ENCODE results near the gene OCA2. TPM values are rescaled to one million over a fixed set of nuclear protein-coding genes. Genes with fewer than 3 reads are reported as not detected.

Gene OCA2
- total RNA-seq, 1 experiment from 2014 or later = 0.31 TPM

DNA sequence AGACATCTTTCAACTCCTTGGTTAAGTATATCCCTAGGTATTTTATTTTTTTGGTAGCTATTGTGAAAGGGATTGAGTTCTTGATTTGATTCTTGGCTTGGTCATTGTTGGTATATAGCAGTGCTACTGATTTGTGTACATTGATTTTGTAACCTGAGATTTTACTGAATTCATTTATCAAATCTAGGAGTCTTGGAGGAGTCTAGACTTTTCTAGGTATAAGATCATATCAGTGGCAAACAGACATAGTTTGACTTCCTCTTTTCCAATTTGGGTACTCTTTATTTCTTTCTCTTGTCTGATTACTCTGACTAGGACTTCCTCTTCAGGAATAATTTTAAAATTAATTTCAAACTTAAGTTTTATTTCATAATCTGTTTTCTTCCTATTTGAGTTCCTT, 125.2 kb downstream of the OCA2 start:
- H3K79me1 ChIP-seq (ENCODE audit: insufficient read depth, low read depth, low read length, poor library complexity, severe bottlenecking) = no peaks in the 10 kb centered on the region
- peaks cover 2% of the 10 kb centered on the region; the same call in 1 of the 2 replicates for H3K27me3 Mint-ChIP-seq (ENCODE audit: low read depth)
- no peak for DNase-seq

More for the DNA sequence above, 125.2 kb downstream of the OCA2 start:
- H2BK15ac ChIP-seq (ENCODE audit: low read depth, low read length) = no peak overlapping the region
- no peak overlapping the region for H3K27ac Mint-ChIP-seq
- no peak overlapping the region for H3K27ac ChIP-seq (ENCODE audit: insufficient read length, low read depth, low read length)
- no peaks in the 10 kb centered on the region for H3K9me3 ChIP-seq (ENCODE audit: control insufficient read depth, low read depth, low read length)
- no peak overlapping the region for H2AFZ ChIP-seq (ENCODE audit: low read length)
- no peaks in the 10 kb centered on the region for H4K20me1 ChIP-seq (ENCODE audit: control insufficient read depth, insufficient read depth, insufficient read length)
- no peak overlapping the region for H3K56ac ChIP-seq (ENCODE audit: insufficient read length, low read depth, low read length)
- no peak overlapping the region for H3K23ac ChIP-seq (ENCODE audit: insufficient read length, low read depth, low read length)
- H3K4me1 Mint-ChIP-seq = no peaks in the 10 kb centered on the region
- no peak overlapping the region for H2BK5ac ChIP-seq (ENCODE audit: insufficient read length, low read length)
- H2BK120ac ChIP-seq (ENCODE audit: low read depth, low read length, poor library complexity, severe bottlenecking) = no peak overlapping the region
- H3K4me3 Mint-ChIP-seq = no peak overlapping the region
- no peak overlapping the region for H4K8ac ChIP-seq (replicated peaks; ENCODE audit: insufficient read length, low read depth, low read length)
- H2AK5ac ChIP-seq (ENCODE audit: insufficient read length, low read length) = no peak overlapping the region
- no peak for TF ChIP-seq CTCF (conservative IDR thresholded peaks at IDR 0.05)
- peaks cover 0 to 2% of the 10 kb centered on the region in 2 experiments; a peak in 3 of 5 replicates for H3K9me3 Mint-ChIP-seq
- no peaks in the 10 kb centered on the region; a peak in 1 of 7 replicates for H3K36me3 Mint-ChIP-seq (ENCODE audit: insufficient read depth in 1 of 3, low read depth in 3 of 3)
- no peak overlapping the region for H4K5ac ChIP-seq (ENCODE audit: insufficient read length, low read depth, low read length)
- H2BK20ac ChIP-seq (ENCODE audit: low read depth, low read length, poor library complexity, severe bottlenecking) = no peak overlapping the region
- no peaks in the 10 kb centered on the region for H3K23me2 ChIP-seq (ENCODE audit: insufficient read length, low read depth, low read length, poor library complexity, severe bottlenecking)
- H4K91ac ChIP-seq (ENCODE audit: insufficient read length, low read depth, low read length) = no peak overlapping the region
- H3K14ac ChIP-seq (ENCODE audit: insufficient read depth, low read length) = no peak overlapping the region
- H3T11ph ChIP-seq (ENCODE audit: low read length) = no peak overlapping the region
- no peak overlapping the region for H3K4me2 ChIP-seq (ENCODE audit: insufficient read depth, insufficient read length, low read length)
- H3K9ac ChIP-seq (ENCODE audit: extremely low read depth, insufficient read length, low read length) = no peak overlapping the region
- H2BK12ac ChIP-seq (ENCODE audit: insufficient read length, low read depth, low read length) = no peak overlapping the region
- no peak overlapping the region for H3K4ac ChIP-seq (ENCODE audit: low read depth, low read length)
- H3K18ac ChIP-seq (ENCODE audit: insufficient read length, low read depth, low read length) = no peak overlapping the region
- no peaks in the 10 kb centered on the region for H3K27me3 ChIP-seq (ENCODE audit: insufficient read depth, low read length)
- H3K79me2 ChIP-seq (ENCODE audit: insufficient read depth, low read length) = no peaks in the 10 kb centered on the region
- H3K4me1 ChIP-seq (ENCODE audit: insufficient read depth, low read length) = no peaks in the 10 kb centered on the region

All from H9 (cell line).